ENCODE data around the gene TBL1Y.

TBL1Y gene

DNA sequence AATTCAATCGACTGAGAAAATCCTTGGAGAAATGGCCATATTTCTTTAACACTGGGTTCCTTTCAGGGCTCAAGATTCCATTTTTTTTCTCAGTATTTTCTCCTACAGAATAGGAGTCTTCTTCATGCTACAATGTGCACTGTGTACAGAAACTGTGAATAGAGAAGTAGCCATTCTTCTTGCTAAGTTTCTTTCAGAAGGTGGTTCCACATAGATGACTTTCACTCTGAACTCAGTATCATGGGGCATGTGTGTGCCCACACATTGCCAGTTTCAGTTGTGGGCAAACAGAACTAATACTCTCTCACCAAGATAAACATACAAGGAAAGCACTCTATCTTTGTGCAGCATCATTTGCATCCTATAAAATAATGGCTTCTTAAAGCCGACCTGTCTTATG, 89.4 kb downstream of the TBL1Y start:
- no peak overlapping the region for H3K27ac ChIP-seq (replicated peaks)
- no peak for TF ChIP-seq GABPA (IDR thresholded peaks at IDR 0.05; ENCODE audit: low read depth)
- TF ChIP-seq, protein P1, sequence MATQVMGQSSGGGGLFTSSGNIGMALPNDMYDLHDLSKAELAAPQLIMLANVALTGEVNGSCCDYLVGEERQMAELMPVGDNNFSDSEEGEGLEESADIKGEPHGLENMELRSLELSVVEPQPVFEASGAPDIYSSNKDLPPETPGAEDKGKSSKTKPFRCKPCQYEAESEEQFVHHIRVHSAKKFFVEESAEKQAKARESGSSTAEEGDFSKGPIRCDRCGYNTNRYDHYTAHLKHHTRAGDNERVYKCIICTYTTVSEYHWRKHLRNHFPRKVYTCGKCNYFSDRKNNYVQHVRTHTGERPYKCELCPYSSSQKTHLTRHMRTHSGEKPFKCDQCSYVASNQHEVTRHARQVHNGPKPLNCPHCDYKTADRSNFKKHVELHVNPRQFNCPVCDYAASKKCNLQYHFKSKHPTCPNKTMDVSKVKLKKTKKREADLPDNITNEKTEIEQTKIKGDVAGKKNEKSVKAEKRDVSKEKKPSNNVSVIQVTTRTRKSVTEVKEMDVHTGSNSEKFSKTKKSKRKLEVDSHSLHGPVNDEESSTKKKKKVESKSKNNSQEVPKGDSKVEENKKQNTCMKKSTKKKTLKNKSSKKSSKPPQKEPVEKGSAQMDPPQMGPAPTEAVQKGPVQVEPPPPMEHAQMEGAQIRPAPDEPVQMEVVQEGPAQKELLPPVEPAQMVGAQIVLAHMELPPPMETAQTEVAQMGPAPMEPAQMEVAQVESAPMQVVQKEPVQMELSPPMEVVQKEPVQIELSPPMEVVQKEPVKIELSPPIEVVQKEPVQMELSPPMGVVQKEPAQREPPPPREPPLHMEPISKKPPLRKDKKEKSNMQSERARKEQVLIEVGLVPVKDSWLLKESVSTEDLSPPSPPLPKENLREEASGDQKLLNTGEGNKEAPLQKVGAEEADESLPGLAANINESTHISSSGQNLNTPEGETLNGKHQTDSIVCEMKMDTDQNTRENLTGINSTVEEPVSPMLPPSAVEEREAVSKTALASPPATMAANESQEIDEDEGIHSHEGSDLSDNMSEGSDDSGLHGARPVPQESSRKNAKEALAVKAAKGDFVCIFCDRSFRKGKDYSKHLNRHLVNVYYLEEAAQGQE (IDR thresholded peaks at IDR 0.05; ENCODE audit: insufficient replicate concordance, low read depth), result no peak
- TF ChIP-seq, protein P2, sequence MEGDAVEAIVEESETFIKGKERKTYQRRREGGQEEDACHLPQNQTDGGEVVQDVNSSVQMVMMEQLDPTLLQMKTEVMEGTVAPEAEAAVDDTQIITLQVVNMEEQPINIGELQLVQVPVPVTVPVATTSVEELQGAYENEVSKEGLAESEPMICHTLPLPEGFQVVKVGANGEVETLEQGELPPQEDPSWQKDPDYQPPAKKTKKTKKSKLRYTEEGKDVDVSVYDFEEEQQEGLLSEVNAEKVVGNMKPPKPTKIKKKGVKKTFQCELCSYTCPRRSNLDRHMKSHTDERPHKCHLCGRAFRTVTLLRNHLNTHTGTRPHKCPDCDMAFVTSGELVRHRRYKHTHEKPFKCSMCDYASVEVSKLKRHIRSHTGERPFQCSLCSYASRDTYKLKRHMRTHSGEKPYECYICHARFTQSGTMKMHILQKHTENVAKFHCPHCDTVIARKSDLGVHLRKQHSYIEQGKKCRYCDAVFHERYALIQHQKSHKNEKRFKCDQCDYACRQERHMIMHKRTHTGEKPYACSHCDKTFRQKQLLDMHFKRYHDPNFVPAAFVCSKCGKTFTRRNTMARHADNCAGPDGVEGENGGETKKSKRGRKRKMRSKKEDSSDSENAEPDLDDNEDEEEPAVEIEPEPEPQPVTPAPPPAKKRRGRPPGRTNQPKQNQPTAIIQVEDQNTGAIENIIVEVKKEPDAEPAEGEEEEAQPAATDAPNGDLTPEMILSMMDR (IDR thresholded peaks at IDR 0.05; ENCODE audit: insufficient read depth, low read length), result no peak
- no peak for TF ChIP-seq POLR2AphosphoS5 (IDR thresholded peaks at IDR 0.05; ENCODE audit: low read depth)
- TF ChIP-seq SPI1 (IDR thresholded peaks at IDR 0.05; ENCODE audit: borderline replicate concordance, low read depth), result no peak
- H3K4me3 ChIP-seq (replicated peaks; ENCODE audit: insufficient read depth, low read length), result no peak overlapping the region
- no peak for DNase-seq (ENCODE audit: low read depth in 1 of 2, low spot score in 1 of 2)
- no peaks in the 10 kb centered on the region for H3K27me3 ChIP-seq (ENCODE audit: insufficient read depth, poor library complexity, severe bottlenecking)

DNA sequence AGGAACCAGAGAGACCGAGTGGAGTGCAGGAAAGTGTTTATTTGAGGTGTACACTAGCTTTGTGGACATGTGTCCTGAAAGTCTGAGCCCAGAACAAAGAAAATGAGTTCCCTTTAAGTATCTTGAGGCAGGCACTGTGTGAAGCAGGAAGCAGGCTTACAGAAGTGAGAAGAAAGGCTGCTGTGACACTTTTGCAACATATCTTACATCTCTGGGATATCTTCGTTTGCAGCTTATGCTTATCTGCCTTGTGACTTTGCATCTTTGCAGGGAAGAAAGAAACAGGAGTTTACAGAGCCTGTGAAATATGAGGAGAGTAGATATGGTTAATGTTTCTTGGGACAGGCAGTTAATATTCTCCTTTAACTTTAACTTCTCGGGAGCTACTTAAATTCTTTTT, 92.1 kb downstream of the TBL1Y start:
- TF ChIP-seq, protein P1 (IDR thresholded peaks at IDR 0.05; ENCODE audit: insufficient replicate concordance, low read depth), result no peak
- TF ChIP-seq GABPA (IDR thresholded peaks at IDR 0.05; ENCODE audit: low read depth) (no peak), SPI1 (IDR thresholded peaks at IDR 0.05; ENCODE audit: borderline replicate concordance, low read depth) (no peak), POLR2AphosphoS5 (IDR thresholded peaks at IDR 0.05; ENCODE audit: low read depth) (no peak)
- TF ChIP-seq, protein P2 (IDR thresholded peaks at IDR 0.05; ENCODE audit: insufficient read depth, low read length), result no peak
- no peak overlapping the region for H3K27ac ChIP-seq (replicated peaks)
- no peak for DNase-seq (ENCODE audit: low read depth in 1 of 2, low spot score in 1 of 2)
- H3K4me3 ChIP-seq (replicated peaks; ENCODE audit: insufficient read depth, low read length), result no peak overlapping the region
- no peaks in the 10 kb centered on the region for H3K27me3 ChIP-seq (ENCODE audit: insufficient read depth, poor library complexity, severe bottlenecking)

DNA sequence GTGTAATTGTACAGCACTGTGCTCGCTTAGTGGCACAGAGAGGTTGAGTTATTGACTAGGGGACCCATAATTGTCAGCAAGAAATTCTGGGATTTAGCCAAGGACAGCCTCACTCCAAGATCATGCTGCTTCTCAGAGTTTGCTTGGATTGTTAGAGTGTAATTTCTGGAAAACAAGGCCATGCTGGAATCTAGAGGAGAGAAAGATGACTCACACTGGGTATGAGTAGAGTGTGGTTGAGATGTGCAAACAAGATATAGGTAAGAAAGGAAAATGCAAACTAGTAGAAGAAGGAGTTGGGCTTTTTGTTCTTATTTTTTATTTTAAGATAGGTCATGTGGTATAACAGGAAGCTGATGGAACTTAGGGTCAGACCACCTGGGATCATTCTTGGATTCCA, 97.4 kb downstream of the TBL1Y start:
- H3K27ac ChIP-seq (replicated peaks), result no peak overlapping the region
- TF ChIP-seq, protein P1 (IDR thresholded peaks at IDR 0.05; ENCODE audit: insufficient replicate concordance, low read depth), result no peak
- TF ChIP-seq GABPA (IDR thresholded peaks at IDR 0.05; ENCODE audit: low read depth) (no peak), SPI1 (IDR thresholded peaks at IDR 0.05; ENCODE audit: borderline replicate concordance, low read depth) (no peak), POLR2AphosphoS5 (IDR thresholded peaks at IDR 0.05; ENCODE audit: low read depth) (no peak)
- TF ChIP-seq, protein P2 (IDR thresholded peaks at IDR 0.05; ENCODE audit: insufficient read depth, low read length), result no peak
- DNase-seq (ENCODE audit: low read depth in 1 of 2, low spot score in 1 of 2), result no peak
- no peaks in the 10 kb centered on the region for H3K27me3 ChIP-seq (ENCODE audit: insufficient read depth, poor library complexity, severe bottlenecking)
- no peak overlapping the region for H3K4me3 ChIP-seq (replicated peaks; ENCODE audit: insufficient read depth, low read length)

All from HL-60 (cell line).